BJ (cell line): Measurements from ENCODE around the gene NFKBIB. TPM values are rescaled to one million over a fixed set of nuclear protein-coding genes. Genes with fewer than 3 reads are reported as not detected.
"Not testable (repeated sequence)": the region's sequence is repeated elsewhere in the genome, so short reads cannot be mapped to it uniquely, and the experiment has no call there.

Experiments
- CTCF ChIA-PET: fragments of 350-600 bp; formaldehyde crosslinking; extraction: SDS; loops from one replicate; lab custom pipeline; 2021; ENCODE audit warnings: antibody characterized with exemption, inconsistent platforms; lab: Yijun Ruan, JAX
- POLR2A ChIA-PET: fragments of 300-600 bp; sonication (Branson Sonifier 250); formaldehyde crosslinking; extraction: SDS; loops from one replicate; lab custom pipeline; 2021; ENCODE audit warnings: antibody characterized with exemption; lab: Charles Lee
- DNase-seq: peaks from one replicate; pipeline ENCODE4 v3.0.0-alpha.2; 2011; ENCODE audit warnings: low read depth
- H3K27me3 ChIP-seq: 2 replicates; pipeline ENCODE4 v1.6.0; 2011; ENCODE audit warnings: low read length; ENCODE audit not compliant: control insufficient read depth, insufficient read depth
- H3K36me3 ChIP-seq: 2 replicates; pipeline ENCODE4 v1.5.1; 2011; ENCODE audit warnings: low read length; ENCODE audit not compliant: control insufficient read depth, insufficient read depth
- H3K4me3 ChIP-seq: 2 replicates; pipeline ENCODE4 v1.5.1; 2011; ENCODE audit warnings: low read depth, mild to moderate bottlenecking, control low read depth, low read length
- CTCF ChIP-seq: IDR thresholded peaks from 2 replicates; pipeline ENCODE4 v1.5.1; 2011; ENCODE audit warnings: low read depth, mild to moderate bottlenecking, control low read depth, inconsistent platforms, low read length, moderate library complexity; ENCODE audit not compliant: insufficient read depth
- polyA plus RNA-seq: library from polyadenylated mRNA; depleted of rRNA; stranded (reverse); fragments of >200 nt; gene quantifications from 2 replicates; pipeline ENCODE4 v1.2.3, GENCODE V29; 2011

The NFKBIB gene
- polyA plus RNA-seq, 1 experiment, result 20.6 TPM

DNA sequence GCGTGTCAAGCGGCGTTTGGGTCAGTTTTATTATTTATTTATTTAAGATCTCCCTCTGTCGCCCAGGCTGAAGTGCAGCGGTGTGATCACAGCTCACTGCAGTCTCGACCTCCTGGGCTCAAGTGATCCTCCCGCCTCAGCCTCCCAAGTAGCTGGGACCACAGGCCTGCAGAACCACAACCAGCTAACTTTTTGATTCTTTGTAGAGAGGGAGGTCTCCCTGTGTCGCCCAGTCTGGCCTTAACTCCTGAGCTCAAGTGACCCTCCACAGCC lies 31.7 kb downstream of the NFKBIB start:
- TF ChIP-seq CTCF, result no peak
- Histone ChIP-seq H3K27me3 (no peaks in the 10 kb centered on the region), H3K36me3 (peaks cover 5% of the 10 kb centered on the region), H3K4me3 (peak overlapping the region; percentile 88)
- POLR2A ChIA-PET, result interaction anchor here (0.6 kb wide), 1 partner anchor 596 kb away, joined by 5 read pairs; the partner anchor contains the start of gene CATSPERG
- DNase-seq, result no peak
- CTCF ChIA-PET, result interaction anchor here (0.6 to 3.3 kb wide), 7 partner anchors 8 to 416 kb away, joined by 3 to 16 read pairs (median 8); no protein-coding TSS in a partner anchor

DNA sequence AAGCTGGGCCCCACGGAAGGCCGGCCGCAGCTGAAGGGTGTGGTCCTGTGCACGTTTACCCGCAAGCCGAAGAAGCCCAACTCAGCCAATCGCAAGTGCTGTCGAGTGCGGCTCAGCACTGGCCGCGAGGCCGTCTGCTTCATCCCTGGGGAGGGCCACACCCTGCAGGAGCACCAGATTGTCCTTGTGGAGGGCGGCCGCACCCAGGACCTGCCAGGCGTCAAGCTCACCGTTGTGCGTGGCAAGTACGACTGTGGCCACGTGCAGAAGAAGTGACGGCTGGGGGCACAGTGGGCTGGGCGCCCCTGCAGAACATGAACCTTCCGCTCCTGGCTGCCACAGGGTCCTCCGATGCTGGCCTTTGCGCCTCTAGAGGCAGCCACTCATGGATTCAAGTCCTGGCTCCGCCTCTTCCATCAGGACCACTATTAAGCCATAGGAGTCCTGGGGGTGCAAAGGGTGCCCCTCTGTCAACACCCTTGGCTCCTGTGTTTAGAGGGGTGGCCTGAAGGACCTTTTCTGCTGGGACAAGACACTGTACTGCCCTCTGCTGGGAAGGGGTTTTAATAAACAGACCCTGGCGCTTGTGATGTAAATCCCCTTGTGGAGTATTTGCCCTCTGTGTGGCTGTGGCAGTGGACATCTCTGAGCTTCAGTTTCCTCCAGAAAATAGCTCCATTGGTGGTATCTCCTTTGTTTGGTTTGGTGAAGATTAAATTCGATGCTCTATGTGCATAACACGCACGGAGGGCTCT lies 32.8 kb downstream of the NFKBIB start:
- TF ChIP-seq CTCF, result peak; percentile 47
- H3K27me3 ChIP-seq, result no peaks in the 10 kb centered on the region
- ChIA-PET CTCF (interaction anchor here (0.6 to 3.3 kb wide), 7 partner anchors 11 to 417 kb away, joined by 3 to 16 read pairs (median 4); no protein-coding TSS in a partner anchor), POLR2A (interaction anchor here (0.6 kb wide), 1 partner anchor 83 kb away, joined by 3 read pairs; no protein-coding TSS in a partner anchor)
- H3K4me3 ChIP-seq, result no peak overlapping the region
- DNase-seq, result no peak
- peaks cover 5% of the 10 kb centered on the region for H3K36me3 ChIP-seq

- DNase-seq, result no peak
- Histone ChIP-seq H3K4me3 (no peak overlapping the region), H3K36me3 (peaks cover 5% of the 10 kb centered on the region), H3K27me3 (no peaks in the 10 kb centered on the region)
- CTCF ChIA-PET, result interaction anchor here (0.6 to 2.3 kb wide), 6 partner anchors 10 to 1767 kb away, joined by 3 to 10 read pairs (median 4); no protein-coding TSS in a partner anchor
- POLR2A ChIA-PET, result no interaction called here
- TF ChIP-seq CTCF, result no peak
Measured at GRCh38 chr19:38933544-38933943, 33.8 kb downstream of the NFKBIB start.

GRCh38 chr19:38939957-38940356 lies 40.2 kb downstream of the NFKBIB start:
- H3K4me3 ChIP-seq, result no peak overlapping the region
- 0 out of 2 replicates have a peak, but pooled peaks cover under 1% of the 10 kb centered on the region for H3K36me3 ChIP-seq
- ChIA-PET CTCF (interaction anchor here (2.2 kb wide), 1 partner anchor 9 kb away, joined by 11 read pairs; the partner anchor contains the start of genes MRPS12 and SARS2), POLR2A (no interaction called here)
- no peak for TF ChIP-seq CTCF
- DNase-seq, result no peak
- H3K27me3 ChIP-seq, result no peaks in the 10 kb centered on the region

DNA sequence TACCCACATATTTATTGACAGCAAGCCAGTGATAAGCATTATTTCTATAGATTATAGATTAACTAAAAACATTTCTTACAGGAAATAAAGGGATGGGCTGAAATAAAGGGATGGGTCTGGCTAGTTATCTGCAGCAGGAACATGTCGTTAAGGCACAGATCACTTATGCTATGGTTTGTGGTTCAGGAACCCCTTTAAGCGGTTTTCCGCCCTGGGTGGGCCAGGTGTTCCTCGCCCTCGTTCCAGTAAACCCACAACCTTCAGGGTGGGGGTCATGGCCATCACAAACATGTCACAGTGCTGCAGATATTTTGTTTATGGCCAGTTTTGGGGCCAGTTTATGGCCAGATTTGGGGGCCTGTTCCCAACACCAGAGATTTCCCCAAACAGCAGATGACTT lies 41.7 kb downstream of the NFKBIB start:
- H3K36me3 ChIP-seq, CTCF ChIA-PET, H3K27me3 ChIP-seq, POLR2A ChIA-PET, H3K4me3 ChIP-seq, DNase-seq: not testable (repeated sequence)
